ENCODE data around the gene MYPN. TPM values are rescaled to one million over a fixed set of nuclear protein-coding genes. Genes with fewer than 3 reads are reported as not detected.

Gene MYPN
- total RNA-seq, 3 donors from 2014 or later, result 0.33 TPM; not detected in 2

- no peak overlapping the region for H3K27ac ChIP-seq
- no peaks in the 10 kb centered on the region for H3K27me3 ChIP-seq
- DNase-seq (ENCODE audit: low spot score in 2 of 2), result no peak
- H3K4me3 ChIP-seq, result no peak overlapping the region
- no peaks in the 10 kb centered on the region for H3K36me3 ChIP-seq
- H3K4me1 ChIP-seq, result no peaks in the 10 kb centered on the region
- TF ChIP-seq POLR2A (IDR thresholded peaks at IDR 0.05) (no peak), POLR2AphosphoS5 (IDR thresholded peaks at IDR 0.05) (no peak), CTCF (IDR thresholded peaks at IDR 0.05) (no peak)
- H3K9me3 ChIP-seq, result no peaks in the 10 kb centered on the region
- intact Hi-C loops (cut with DNase I; ENCODE audit: low total_unique reads), result no loop called here
These were observed 141.9 kb downstream of the MYPN start for GRCh38 chr10:68251151-68251550.

GRCh38 chr10:68251625-68252495 lies 142.6 kb downstream of the MYPN start:
- Histone ChIP-seq H3K4me3 (no peak overlapping the region), H3K27me3 (no peaks in the 10 kb centered on the region), H3K4me1 (no peaks in the 10 kb centered on the region), H3K27ac (no peak overlapping the region), H3K9me3 (no peaks in the 10 kb centered on the region), H3K36me3 (no peaks in the 10 kb centered on the region)
- no peak for DNase-seq (ENCODE audit: low spot score in 2 of 2)
- intact Hi-C loops (cut with DNase I; ENCODE audit: low total_unique reads), result no loop called here
- TF ChIP-seq CTCF (IDR thresholded peaks at IDR 0.05), result no peak
- TF ChIP-seq POLR2AphosphoS5 (IDR thresholded peaks at IDR 0.05), result no peak
- TF ChIP-seq POLR2A (IDR thresholded peaks at IDR 0.05), result no peak

- H3K27ac ChIP-seq, result no peak overlapping the region
- H3K36me3 ChIP-seq, result no peaks in the 10 kb centered on the region
These were observed 144.1 kb downstream of the MYPN start for GRCh38 chr10:68253346-68253745.

GRCh38 chr10:68261132-68261856 lies 152.0 kb downstream of the MYPN start:
- H3K4me1 ChIP-seq, result no peaks in the 10 kb centered on the region
- intact Hi-C loops (cut with DNase I; ENCODE audit: low total_unique reads), result no loop called here
- no peak overlapping the region for H3K4me3 ChIP-seq
- no peaks in the 10 kb centered on the region for H3K9me3 ChIP-seq
- TF ChIP-seq CTCF (IDR thresholded peaks at IDR 0.05) (no peak), POLR2A (IDR thresholded peaks at IDR 0.05) (no peak), POLR2AphosphoS5 (IDR thresholded peaks at IDR 0.05) (no peak)
- no peaks in the 10 kb centered on the region for H3K36me3 ChIP-seq
- no peak overlapping the region for H3K27ac ChIP-seq
- no peaks in the 10 kb centered on the region for H3K27me3 ChIP-seq
- no peak for DNase-seq (ENCODE audit: low spot score in 2 of 2)

More at GRCh38 chr10:68253346-68253745, 144.1 kb downstream of the MYPN start:
- Histone ChIP-seq H3K4me3 (no peak overlapping the region), H3K9me3 (no peaks in the 10 kb centered on the region), H3K4me1 (no peaks in the 10 kb centered on the region), H3K27me3 (no peaks in the 10 kb centered on the region)
- intact Hi-C loops (cut with DNase I; ENCODE audit: low total_unique reads), result no loop called here
- DNase-seq (ENCODE audit: low spot score in 2 of 2), result no peak
- TF ChIP-seq CTCF (IDR thresholded peaks at IDR 0.05) (no peak), POLR2AphosphoS5 (IDR thresholded peaks at IDR 0.05) (no peak), POLR2A (IDR thresholded peaks at IDR 0.05) (no peak)

Other genes with a start within 250 kb of the MYPN start
- 10 to 100 TPM; 21.0 to 43.3 (median 35.5) TPM for gene SIRT1, start 224.8 kb upstream of the MYPN start, total RNA-seq
- 10 to 100 TPM; 43.2 to 81.4 (median 66.2) TPM for gene HERC4, start 34.2 kb upstream of the MYPN start, total RNA-seq
- under 1 TPM in 1 of 3 donors, not detected in 2; 0.64 TPM for gene ATOH7, start 122.6 kb downstream of the MYPN start, total RNA-seq
- gene HNRNPH3, start 222.6 kb downstream of the MYPN start, total RNA-seq, result 10 to 100 TPM; 57.9 to 65.9 (median 65.3) TPM
- gene PBLD, start 223.4 kb downstream of the MYPN start, total RNA-seq, result 10 to 100 TPM in 1 of 3 donors, 1 to 10 TPM in 2; 5.9 to 16.2 (median 7.2) TPM